HCT116 (cell line): Measurements from ENCODE around the gene TSPEAR. TPM values are rescaled to one million over a fixed set of nuclear protein-coding genes. Genes with fewer than 3 reads are reported as not detected.

Source experiments
- ATAC-seq: fragments of 200-7000 bp; cut with Tn5 transposase; 2 replicates; pipeline ENCODE4 v1.9.1; 2020; ENCODE audit warnings: mild to moderate bottlenecking, moderate library complexity
- BruUV-seq: library from RNA; stranded (reverse); fragments of 400-500 nt; replicated peaks from 2 replicates; lab custom pipeline; 2021; lab: Mats Ljungman, UMichigan
- CTCF ChIA-PET: fragments of 300-600 bp; sonication (Branson Sonifier 250); formaldehyde crosslinking; loops from one replicate; lab custom pipeline; 2021; ENCODE audit warnings: antibody characterized with exemption; lab: Charles Lee
- POLR2A ChIA-PET: fragments of 300-600, 350-600 bp; sonication (Branson Sonifier 250); formaldehyde crosslinking; loops from one replicate; lab custom pipeline; 2021; ENCODE audit warnings: antibody characterized with exemption; lab: Charles Lee
- RAD21 ChIA-PET, 2 experiments: fragments of 300-600 bp; sonication (Branson Sonifier 250); formaldehyde crosslinking; loops; one replicate each; lab custom pipeline; 2023; ENCODE audit warnings: low total read pairs in 2 of 2; ENCODE audit not compliant: uncharacterized antibody in 2 of 2, unreplicated experiment in 2 of 2, low non-redundant PET in 1 of 2; lab: Charles Lee
- DNase-seq: peaks from one replicate; pipeline ENCODE4 v3.0.0-alpha.2; 2010; ENCODE audit warnings: low read depth, low spot score
- H2AFZ ChIP-seq: fragments of 200-600 bp; shearing (Covaris generic), sonication (generic); 2 replicates; pipeline ENCODE4 v1.6.1; 2017; ENCODE audit warnings: low read depth, mixed run types, mixed read lengths, antibody characterized with exemption, low read length; ENCODE audit not compliant: poor library complexity, severe bottlenecking
- H3K27ac ChIP-seq: 2 replicates; pipeline ENCODE4 v1.5.1; 2012; ENCODE audit warnings: low read depth, low read length
- H3K27me3 ChIP-seq: fragments of 200-600 bp; sonication (generic); 2 replicates; pipeline ENCODE4 v1.6.1; 2016; ENCODE audit warnings: mixed run types, low read length, mixed read lengths; ENCODE audit not compliant: insufficient read depth
- H3K36me3 ChIP-seq, 2 experiments: fragments of 200-500 bp in 1 of 2; fragments of 200-600 bp in 1 of 2; sonication (Bioruptor generic) in 1 of 2; sonication (generic) in 1 of 2; 2 replicates each; pipeline versions ENCODE4 v1.5.1 to v1.6.1; 2014 to 2016; ENCODE audit warnings: low read length in 2 of 2, inconsistent platforms in 1 of 2, mixed read lengths in 1 of 2, mixed run types in 1 of 2; ENCODE audit not compliant: insufficient read depth in 2 of 2, control insufficient read depth in 1 of 2
- H3K4me1 ChIP-seq, 2 experiments: fragments of 200-600 bp in 1 of 2; sonication (generic) in 1 of 2; 2 replicates each; pipeline versions ENCODE4 v1.5.1 to v1.6.1; 2012 to 2017; ENCODE audit warnings: low read length in 2 of 2, inconsistent platforms in 1 of 2, mild to moderate bottlenecking in 1 of 2, mixed read lengths in 1 of 2, mixed run types in 1 of 2, moderate library complexity in 1 of 2; ENCODE audit not compliant: insufficient read depth in 2 of 2, control insufficient read depth in 1 of 2
- H3K4me2 ChIP-seq: fragments of 200-600 bp; sonication (generic); 2 replicates; pipeline ENCODE4 v1.6.1; 2017; ENCODE audit warnings: mixed run types, low read length, mixed read lengths
- H3K4me3 ChIP-seq, 2 experiments: fragments of 200-600 bp in 1 of 2; sonication (generic) in 1 of 2; replicated peaks in 1 of 2; 2 replicates each; pipeline ENCODE4 v1.5.1; 2011 to 2016; ENCODE audit warnings: low read length in 2 of 2, control low read depth in 1 of 2, low read depth in 1 of 2, mild to moderate bottlenecking in 1 of 2, mixed read lengths in 1 of 2, mixed run types in 1 of 2
- H3K79me2 ChIP-seq: fragments of 200-600 bp; sonication (generic); 2 replicates; pipeline ENCODE4 v1.6.1; 2017; ENCODE audit warnings: mild to moderate bottlenecking, mixed run types, low read length, moderate library complexity, mixed read lengths; ENCODE audit not compliant: insufficient read depth
- H3K9ac ChIP-seq: fragments of 200-600 bp; sonication (generic); 2 replicates; pipeline ENCODE4 v1.6.1; 2016; ENCODE audit warnings: low read length, mixed read lengths
- H3K9me2 ChIP-seq: fragments of 200-600 bp; sonication (generic), shearing (Covaris generic); 2 replicates; pipeline ENCODE4 v1.6.1; 2017; ENCODE audit warnings: mixed run types, mild to moderate bottlenecking, moderate library complexity; ENCODE audit not compliant: insufficient read depth
- H3K9me3 ChIP-seq, 2 experiments: fragments of 200-500 bp in 1 of 2; fragments of 200-600 bp in 1 of 2; sonication (Bioruptor generic) in 1 of 2; sonication (generic) in 1 of 2; 2 replicates each; pipeline ENCODE4 v1.6.1; 2014 to 2017; ENCODE audit warnings: low read length in 2 of 2, mixed read lengths in 2 of 2, inconsistent platforms in 1 of 2, low read depth in 1 of 2, mild to moderate bottlenecking in 1 of 2, mixed run types in 1 of 2, moderate library complexity in 1 of 2; ENCODE audit not compliant: control insufficient read depth in 1 of 2, insufficient read depth in 1 of 2
- H4K20me1 ChIP-seq: fragments of 200-600 bp; sonication (generic), shearing (Covaris generic); 2 replicates; pipeline ENCODE4 v1.6.1; 2017; ENCODE audit warnings: mixed run types, mild to moderate bottlenecking, moderate library complexity; ENCODE audit not compliant: insufficient read depth
- CBX3 ChIP-seq: IDR thresholded peaks from 2 replicates; pipeline ENCODE4 v1.6.1; 2012; ENCODE audit warnings: low read depth
- EGR1 ChIP-seq: IDR thresholded peaks from 2 replicates; pipeline ENCODE4 v1.6.1; 2012; ENCODE audit warnings: low read depth
- EZH2phosphoT487 ChIP-seq: fragments of 200-600 bp; IDR thresholded peaks from 2 replicates; pipeline ENCODE4 v1.6.1; 2018; ENCODE audit warnings: antibody characterized with exemption, borderline replicate concordance
- FOSL1 ChIP-seq: IDR thresholded peaks from 2 replicates; pipeline ENCODE4 v1.6.1; 2012; ENCODE audit warnings: low read depth
- POLR2AphosphoS5 ChIP-seq: IDR thresholded peaks from 2 replicates; pipeline ENCODE4 v1.6.1; 2011; ENCODE audit warnings: mild to moderate bottlenecking, low read depth, low read length, moderate library complexity
- RAD21 ChIP-seq: IDR thresholded peaks from 2 replicates; pipeline ENCODE4 v1.6.1; 2012; ENCODE audit warnings: low read depth, mild to moderate bottlenecking
- SIN3A ChIP-seq: IDR thresholded peaks from 2 replicates; pipeline ENCODE4 v1.6.1; 2012; ENCODE audit warnings: low read depth
- TCF7L2 ChIP-seq: IDR thresholded peaks from 2 replicates; pipeline ENCODE4 v1.7.0; 2011; ENCODE audit warnings: borderline replicate concordance, inconsistent platforms; ENCODE audit not compliant: insufficient read depth, insufficient read length; ENCODE audit errors: extremely low read depth
- ZFX ChIP-seq: fragments of 450-650 bp; IDR thresholded peaks from 2 replicates; pipeline ENCODE4 v1.6.1; 2017
- intact Hi-C: fragments of 100-400 bp; cut with micrococcal nuclease; formaldehyde crosslinking; loops from 2 replicates; pipeline ENCODE4 v1.10.0; 2022
- total RNA-seq: library from RNA; stranded (reverse); gene quantifications from one replicate; pipeline ENCODE4 v1.2.1, GENCODE V29; 2021; ENCODE audit not compliant: unreplicated experiment
- TF ChIP-seq, protein P1 (sequence below): IDR thresholded peaks from 2 replicates; pipeline ENCODE4 v1.6.1; 2012; ENCODE audit warnings: low read depth
- TF ChIP-seq, protein P2 (sequence below): IDR thresholded peaks from 2 replicates; pipeline ENCODE4 v1.6.1; 2012
- TF ChIP-seq, protein P3 (sequence below), 3 experiments: fragments of 200-600 bp in 1 of 3; sonication (generic) in 1 of 3; IDR thresholded peaks in 2 of 3; conservative IDR thresholded peaks in 1 of 3; 2 replicates each; pipeline ENCODE4 v1.5.1; 2012 to 2017; ENCODE audit warnings: low read depth in 2 of 3, low read length in 2 of 3, antibody characterized with exemption in 1 of 3, borderline replicate concordance in 1 of 3, control low read depth in 1 of 3, mild to moderate bottlenecking in 1 of 3, mixed read lengths in 1 of 3, mixed run types in 1 of 3, moderate library complexity in 1 of 3; ENCODE audit not compliant: insufficient read depth in 1 of 3

The TSPEAR gene
- total RNA-seq, 1 experiment from 2014 or later = not detected

DNA sequence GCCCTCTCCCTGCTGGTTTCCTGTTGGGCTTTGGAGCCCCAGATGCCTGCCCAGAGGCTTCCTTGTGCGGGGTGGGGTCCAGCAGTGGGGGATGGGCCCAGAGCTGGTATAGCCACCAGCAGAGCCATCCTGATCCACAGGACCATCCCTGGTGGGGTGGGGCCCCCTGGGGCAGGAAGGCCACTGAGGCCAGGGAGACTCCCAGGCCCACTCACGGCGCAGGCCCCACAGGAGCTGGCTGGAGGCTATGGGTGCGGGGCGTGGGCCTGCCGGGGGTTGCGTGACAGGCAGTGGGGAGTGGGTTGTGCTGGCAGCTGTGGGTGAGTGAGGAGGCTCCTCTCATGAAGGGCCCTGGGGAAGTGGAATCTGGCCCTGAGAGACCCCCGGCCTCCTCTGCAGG lies 250.4 kb downstream of the TSPEAR start:
- H3K4me1 ChIP-seq = peaks cover 4 to 5% of the 10 kb centered on the region in 2 experiments; a peak in 3 of 4 replicates
- no peaks in the 10 kb centered on the region for H3K79me2 ChIP-seq
- no peak for ATAC-seq
- ChIA-PET POLR2A (no interaction called here), RAD21 (no interaction called here), CTCF (no interaction called here)
- H2AFZ ChIP-seq = no peak overlapping the region
- H3K9me2 ChIP-seq = no peaks in the 10 kb centered on the region
- no peaks in the 10 kb centered on the region for H3K36me3 ChIP-seq
- no peak overlapping the region for H3K4me2 ChIP-seq
- H3K4me3 ChIP-seq = no peak overlapping the region
- intact Hi-C loops = no loop called here
- H4K20me1 ChIP-seq = no peaks in the 10 kb centered on the region
- H3K27ac ChIP-seq = no peak overlapping the region
- no peaks in the 10 kb centered on the region for H3K27me3 ChIP-seq
- H3K9ac ChIP-seq = no peak overlapping the region
- H3K9me3 ChIP-seq = no peaks in the 10 kb centered on the region
- TF ChIP-seq, protein P1, sequence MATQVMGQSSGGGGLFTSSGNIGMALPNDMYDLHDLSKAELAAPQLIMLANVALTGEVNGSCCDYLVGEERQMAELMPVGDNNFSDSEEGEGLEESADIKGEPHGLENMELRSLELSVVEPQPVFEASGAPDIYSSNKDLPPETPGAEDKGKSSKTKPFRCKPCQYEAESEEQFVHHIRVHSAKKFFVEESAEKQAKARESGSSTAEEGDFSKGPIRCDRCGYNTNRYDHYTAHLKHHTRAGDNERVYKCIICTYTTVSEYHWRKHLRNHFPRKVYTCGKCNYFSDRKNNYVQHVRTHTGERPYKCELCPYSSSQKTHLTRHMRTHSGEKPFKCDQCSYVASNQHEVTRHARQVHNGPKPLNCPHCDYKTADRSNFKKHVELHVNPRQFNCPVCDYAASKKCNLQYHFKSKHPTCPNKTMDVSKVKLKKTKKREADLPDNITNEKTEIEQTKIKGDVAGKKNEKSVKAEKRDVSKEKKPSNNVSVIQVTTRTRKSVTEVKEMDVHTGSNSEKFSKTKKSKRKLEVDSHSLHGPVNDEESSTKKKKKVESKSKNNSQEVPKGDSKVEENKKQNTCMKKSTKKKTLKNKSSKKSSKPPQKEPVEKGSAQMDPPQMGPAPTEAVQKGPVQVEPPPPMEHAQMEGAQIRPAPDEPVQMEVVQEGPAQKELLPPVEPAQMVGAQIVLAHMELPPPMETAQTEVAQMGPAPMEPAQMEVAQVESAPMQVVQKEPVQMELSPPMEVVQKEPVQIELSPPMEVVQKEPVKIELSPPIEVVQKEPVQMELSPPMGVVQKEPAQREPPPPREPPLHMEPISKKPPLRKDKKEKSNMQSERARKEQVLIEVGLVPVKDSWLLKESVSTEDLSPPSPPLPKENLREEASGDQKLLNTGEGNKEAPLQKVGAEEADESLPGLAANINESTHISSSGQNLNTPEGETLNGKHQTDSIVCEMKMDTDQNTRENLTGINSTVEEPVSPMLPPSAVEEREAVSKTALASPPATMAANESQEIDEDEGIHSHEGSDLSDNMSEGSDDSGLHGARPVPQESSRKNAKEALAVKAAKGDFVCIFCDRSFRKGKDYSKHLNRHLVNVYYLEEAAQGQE = no peak
- TF ChIP-seq, protein P2, sequence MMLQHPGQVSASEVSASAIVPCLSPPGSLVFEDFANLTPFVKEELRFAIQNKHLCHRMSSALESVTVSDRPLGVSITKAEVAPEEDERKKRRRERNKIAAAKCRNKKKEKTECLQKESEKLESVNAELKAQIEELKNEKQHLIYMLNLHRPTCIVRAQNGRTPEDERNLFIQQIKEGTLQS = no peak
- no peak for DNase-seq
- BruUV-seq = no TSS peak

DNA sequence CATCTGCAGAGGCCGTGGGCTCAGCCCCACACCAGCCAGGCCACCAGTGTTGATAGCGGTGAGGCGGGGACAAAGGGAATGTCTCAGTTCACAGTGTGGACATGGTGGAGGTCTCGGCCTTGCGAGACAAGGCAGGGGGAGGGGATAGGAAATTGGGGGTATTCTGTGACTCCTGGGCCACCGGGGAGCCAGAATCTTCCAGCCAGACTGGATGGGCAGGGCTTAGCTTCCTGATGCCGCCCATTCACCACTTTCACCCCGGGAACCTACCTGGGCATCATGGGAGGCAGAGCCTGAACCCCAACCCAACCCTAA lies 251.0 kb downstream of the TSPEAR start:
- H3K4me1 ChIP-seq = peaks cover 6 to 10% of the 10 kb centered on the region in 2 experiments; a peak in 3 of 4 replicates
- ChIA-PET CTCF (no interaction called here), POLR2A (no interaction called here), RAD21 (no interaction called here)
- no peak overlapping the region for H3K4me3 ChIP-seq
- no peak overlapping the region for H3K4me2 ChIP-seq
- H2AFZ ChIP-seq = no peak overlapping the region
- BruUV-seq = no TSS peak
- H3K27me3 ChIP-seq = no peaks in the 10 kb centered on the region
- H3K9ac ChIP-seq = no peak overlapping the region
- H3K9me3 ChIP-seq = no peaks in the 10 kb centered on the region
- H3K27ac ChIP-seq = no peak overlapping the region
- intact Hi-C loops = no loop called here
- H3K36me3 ChIP-seq = no peaks in the 10 kb centered on the region
- ATAC-seq (no peak), DNase-seq (no peak)
- no peaks in the 10 kb centered on the region for H3K9me2 ChIP-seq
- H3K79me2 ChIP-seq = no peaks in the 10 kb centered on the region
- H4K20me1 ChIP-seq = no peaks in the 10 kb centered on the region
- TF ChIP-seq TCF7L2 (no peak), FOSL1 (no peak), POLR2AphosphoS5 (no peak), RAD21 (no peak), SIN3A (no peak), CBX3 (no peak), EZH2phosphoT487 (no peak), ZFX (no peak), EGR1 (no peak)
- TF ChIP-seq, protein P2 = no peak
- TF ChIP-seq, protein P3, sequence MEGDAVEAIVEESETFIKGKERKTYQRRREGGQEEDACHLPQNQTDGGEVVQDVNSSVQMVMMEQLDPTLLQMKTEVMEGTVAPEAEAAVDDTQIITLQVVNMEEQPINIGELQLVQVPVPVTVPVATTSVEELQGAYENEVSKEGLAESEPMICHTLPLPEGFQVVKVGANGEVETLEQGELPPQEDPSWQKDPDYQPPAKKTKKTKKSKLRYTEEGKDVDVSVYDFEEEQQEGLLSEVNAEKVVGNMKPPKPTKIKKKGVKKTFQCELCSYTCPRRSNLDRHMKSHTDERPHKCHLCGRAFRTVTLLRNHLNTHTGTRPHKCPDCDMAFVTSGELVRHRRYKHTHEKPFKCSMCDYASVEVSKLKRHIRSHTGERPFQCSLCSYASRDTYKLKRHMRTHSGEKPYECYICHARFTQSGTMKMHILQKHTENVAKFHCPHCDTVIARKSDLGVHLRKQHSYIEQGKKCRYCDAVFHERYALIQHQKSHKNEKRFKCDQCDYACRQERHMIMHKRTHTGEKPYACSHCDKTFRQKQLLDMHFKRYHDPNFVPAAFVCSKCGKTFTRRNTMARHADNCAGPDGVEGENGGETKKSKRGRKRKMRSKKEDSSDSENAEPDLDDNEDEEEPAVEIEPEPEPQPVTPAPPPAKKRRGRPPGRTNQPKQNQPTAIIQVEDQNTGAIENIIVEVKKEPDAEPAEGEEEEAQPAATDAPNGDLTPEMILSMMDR (IDR thresholded peaks at IDR 0.05 in 2 of 3, conservative IDR thresholded peaks at IDR 0.05 in 1 of 3; ENCODE audit: borderline replicate concordance in 1 of 3, insufficient read depth in 1 of 3, low read depth in 2 of 3, low read length in 2 of 3) = no peak
